Measurements from ENCODE around the gene CHST15.
"Not testable (repeated sequence)": the region's sequence is repeated elsewhere in the genome, so short reads cannot be mapped to it uniquely, and the experiment has no call there.

Gene CHST15

DNA sequence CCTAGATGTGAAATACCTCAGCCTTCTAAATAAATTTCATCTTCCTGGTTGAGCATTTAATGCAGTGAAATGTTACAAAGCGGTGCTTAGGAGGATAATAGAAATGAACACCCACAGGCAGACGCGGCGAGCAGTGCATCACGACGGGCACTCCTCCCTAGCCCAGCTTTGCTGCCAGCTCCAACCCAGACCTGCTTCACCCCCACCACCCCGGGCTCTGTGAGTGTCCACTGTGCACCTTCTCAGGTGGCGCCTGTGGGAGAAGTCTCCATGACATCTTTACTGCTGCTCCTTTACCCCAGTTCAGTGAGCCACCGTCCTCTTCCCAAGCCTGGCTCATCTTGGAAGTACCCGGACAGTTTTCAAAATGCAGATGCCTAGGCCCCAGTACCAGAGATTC lies 5.2 kb upstream of the CHST15 start:
- DNase-seq (ENCODE audit: low read depth in 2 of 2): no peak

DNA sequence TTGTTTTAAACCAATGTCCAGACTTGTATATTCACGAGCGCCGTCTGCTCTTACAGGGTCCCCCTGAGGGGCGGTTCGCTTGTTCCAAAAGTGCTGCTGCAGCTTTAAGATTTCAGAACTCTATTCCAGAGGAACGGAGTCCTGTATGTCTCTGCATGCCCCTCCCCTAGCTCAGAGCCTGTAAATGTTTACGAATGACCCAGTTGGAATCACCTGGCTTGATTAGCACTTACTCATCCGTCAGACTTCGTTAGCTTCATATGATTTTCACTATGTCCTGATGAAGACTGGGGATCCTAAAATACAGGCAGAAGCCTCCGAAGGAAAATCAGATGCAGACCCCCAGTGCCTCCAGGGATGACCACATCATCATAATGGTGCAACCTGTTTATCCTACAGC lies 4.5 kb upstream of the CHST15 start:
- no peak for DNase-seq (ENCODE audit: low read depth in 2 of 2)

DNA sequence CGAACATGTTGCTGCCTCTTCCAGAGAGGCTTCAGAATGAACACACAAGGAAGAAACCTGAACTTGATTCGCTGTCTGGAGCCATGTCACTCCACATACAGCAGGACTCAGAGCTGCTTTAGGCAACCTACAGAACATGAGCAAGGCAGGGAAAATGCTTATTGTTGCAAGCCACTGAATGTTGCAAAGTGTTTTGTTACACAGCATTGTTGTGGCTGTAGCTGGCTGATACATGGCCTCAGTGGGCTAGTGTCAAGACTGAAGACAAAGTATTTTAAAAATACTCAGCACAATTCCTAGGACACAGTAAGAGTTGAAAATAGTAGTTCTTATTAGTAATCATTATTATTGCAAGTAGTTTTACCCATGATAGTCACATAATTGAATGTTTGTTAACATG lies 3.1 kb upstream of the CHST15 start:
- no peak for DNase-seq (ENCODE audit: low read depth in 2 of 2)

DNA sequence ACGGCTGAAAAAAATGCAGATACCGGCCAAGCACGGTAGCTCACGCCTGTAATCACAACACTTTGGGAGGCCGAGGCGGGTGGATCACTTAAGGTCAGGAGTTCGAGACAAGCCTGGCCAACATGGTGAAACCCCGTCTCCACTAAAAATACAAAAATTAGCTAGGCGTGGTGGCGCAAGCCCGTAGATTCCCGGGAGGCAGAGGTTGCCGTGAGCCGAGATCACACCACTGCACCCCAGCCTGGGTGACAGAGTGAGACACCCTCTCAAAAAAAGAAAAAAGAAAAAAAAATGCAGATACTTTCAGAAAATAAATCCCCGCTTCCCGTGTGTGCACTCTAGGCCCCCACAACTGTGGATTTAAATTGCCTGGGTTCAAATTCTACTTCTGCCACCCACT lies 2.4 kb upstream of the CHST15 start:
- DNase-seq (ENCODE audit: low read depth in 2 of 2): not testable (repeated sequence)

DNA sequence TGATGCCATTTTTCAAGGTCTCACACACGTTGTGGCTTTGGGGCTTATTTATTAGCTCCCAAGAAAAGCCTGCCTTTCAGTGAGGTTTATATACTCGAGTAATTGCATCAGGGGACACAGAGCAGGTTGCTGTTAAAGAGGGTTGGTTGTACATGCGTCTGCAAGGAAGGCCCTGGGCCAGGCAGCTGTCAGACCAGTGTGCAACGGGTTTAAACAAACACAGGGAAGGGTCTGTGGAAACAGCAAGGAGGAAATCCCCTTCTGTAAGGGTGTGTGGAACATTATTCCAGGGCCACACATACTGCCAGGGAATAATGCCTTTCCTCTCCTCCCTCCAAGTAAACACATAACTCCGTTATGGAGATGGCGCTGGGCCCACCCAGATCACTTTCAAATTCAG lies 1.7 kb upstream of the CHST15 start:
- DNase-seq (ENCODE audit: low read depth in 2 of 2): no peak

DNA sequence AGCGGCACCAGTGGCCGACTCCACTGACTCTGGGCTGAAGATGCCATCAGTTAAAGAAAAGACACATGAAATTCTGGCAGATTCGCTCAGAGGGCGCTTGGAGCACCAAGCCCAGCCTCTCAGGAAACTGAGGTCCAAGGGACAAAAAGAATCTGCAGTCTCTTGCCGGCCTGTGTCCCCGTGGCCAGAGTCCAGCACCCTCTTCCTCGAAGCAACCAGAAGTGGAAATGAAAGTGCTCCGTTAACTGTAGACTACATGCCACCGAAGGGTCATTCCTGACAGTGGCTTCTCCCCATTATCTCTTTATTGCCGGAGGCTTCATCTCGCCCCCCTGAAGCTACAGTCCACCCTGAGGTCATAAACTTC lies 1.0 kb upstream of the CHST15 start:
- no peak for DNase-seq (ENCODE audit: low read depth in 2 of 2)

DNA sequence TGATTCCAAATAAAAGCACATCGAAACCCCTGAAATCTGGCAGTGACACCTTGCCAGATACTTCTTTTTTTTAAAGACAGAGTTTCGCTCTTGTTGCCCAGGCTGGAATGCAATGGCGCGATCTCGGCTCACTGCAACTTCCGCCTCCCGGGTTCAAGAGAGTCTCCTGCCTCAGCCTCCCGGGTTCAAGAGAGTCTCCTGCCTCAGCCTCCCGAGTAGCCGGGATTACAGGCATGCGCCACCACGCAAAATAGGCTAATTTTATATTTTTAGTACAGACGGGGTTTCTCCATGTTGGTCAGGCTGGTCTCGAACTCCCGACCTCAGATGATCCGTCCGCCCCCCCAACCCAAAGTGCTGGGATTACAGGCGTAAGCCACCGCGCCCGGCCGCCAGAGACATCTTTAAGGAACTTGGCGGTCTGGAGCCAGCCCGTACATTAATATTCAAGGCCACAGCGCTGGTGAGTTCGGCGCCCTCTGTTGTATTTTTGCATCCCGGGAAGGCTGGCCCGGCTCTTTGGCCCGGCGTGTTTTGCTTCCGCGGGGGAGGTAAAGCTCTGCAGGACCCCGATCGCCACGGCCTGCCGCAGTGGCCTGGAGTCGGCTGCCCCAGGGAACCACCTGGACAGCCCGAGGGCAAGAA lies 498 bp upstream of the CHST15 start:
- not testable (repeated sequence) for DNase-seq (ENCODE audit: low read depth in 2 of 2)

DNA sequence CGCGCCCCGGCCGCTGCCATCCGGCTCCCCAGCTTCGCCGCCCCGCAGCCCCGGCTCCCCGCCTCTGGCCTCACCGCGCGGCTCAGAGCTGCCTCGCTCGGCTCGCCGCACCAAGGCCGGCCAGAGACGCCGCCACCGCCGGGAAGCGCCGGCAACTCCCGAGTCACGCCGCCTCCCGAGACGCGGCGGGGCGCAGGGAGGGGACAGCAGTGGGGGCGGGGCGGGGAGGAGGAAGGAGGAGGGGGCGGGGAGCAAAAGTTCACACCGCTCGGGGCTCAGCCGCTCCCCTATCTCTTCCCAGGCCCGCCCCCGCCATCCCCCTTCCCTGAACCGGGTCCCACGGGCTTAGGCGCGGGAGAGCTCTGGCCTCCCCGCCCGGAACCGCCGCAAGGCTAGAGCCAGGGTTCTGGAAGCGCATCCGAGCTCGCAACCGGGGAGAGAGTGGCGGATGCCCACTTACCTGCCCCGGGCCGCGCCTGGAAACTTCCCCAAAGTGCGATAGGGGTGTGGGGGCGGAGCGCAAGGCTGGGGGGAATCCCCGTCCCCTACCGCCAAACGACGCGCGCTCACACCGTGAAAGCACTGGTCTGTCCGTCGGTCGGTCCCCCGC lies 1.0 kb downstream of the CHST15 start:
- peak in 1 of 2 donors; percentile 30 for DNase-seq (ENCODE audit: low read depth in 2 of 2)

DNA sequence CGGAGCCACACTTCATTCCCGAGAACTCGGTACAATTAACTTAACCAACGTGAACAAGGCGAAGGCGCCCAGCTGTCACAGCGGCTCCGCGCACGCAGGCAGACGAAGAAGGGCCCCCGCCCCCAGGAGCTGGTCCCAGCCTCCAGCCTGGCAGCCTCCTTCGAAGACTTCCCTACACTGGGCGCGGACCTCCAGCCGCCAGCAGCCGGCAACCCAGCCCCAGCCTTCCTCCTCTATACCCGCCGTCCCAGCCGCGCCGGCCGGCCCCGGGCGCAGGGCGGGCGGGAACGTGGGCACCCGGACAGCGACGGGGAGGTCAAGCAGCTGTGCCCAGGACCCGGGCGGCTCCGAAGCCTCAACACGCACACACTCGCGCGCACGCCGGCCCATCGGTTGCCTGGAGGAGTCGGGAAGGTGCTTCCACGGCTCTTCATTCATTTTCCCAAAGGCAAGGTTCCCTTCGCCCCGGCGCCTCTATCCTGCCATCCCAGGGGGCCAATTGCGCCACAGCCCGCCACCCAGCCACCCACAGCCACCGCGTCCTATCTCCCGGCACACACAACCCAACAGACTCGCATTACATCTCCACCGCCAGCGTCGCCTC lies 1.6 kb downstream of the CHST15 start:
- no peak for DNase-seq (ENCODE audit: low read depth in 2 of 2)

DNA sequence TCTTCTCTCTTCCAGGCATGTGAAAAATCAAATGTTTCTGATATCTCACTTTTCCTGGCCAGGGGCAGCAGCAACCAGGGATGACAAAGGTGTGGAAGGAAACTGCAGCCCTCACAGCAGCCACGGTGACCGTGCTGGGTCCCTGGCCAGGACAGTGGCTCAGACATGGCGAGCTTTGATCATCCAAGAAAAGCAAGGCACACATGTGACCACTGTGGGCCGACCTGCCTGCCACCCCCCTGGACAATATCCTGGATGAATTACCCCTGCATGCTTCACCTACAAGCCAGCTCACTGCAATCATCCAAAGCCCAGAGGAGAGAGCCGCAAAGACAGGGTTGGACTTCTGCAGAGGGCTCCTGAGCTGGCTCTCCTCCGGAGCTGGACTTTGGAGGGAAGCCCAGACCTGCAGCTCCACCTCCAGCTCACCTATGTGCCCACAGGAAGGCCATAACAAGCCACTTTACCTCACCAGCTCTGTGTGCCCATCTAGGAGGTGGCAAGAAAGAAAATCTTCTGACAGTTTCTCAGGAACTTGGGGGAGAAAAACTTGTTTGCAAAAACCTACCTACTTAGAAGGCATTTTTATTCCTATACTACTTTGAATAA lies 2.7 kb downstream of the CHST15 start:
- DNase-seq (ENCODE audit: low read depth in 2 of 2): no peak

DNA sequence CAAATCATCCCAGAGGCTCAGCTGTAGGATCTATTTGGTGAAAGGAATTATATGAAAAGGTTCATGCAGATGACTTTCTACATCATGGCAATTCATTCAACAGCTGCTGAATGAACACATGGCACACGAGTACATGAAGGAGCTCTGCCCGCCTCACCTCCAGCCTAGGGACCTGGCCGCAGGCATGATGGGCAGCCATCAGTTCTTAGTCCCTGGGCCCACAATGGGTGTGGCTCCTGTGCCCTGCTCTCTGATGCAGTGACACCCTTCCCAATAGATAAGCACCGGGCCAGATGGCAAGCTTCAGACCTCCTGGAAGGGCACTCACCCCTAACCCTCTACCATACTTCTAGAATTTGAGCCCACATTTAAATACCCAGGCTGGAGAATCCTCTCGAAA lies 3.5 kb downstream of the CHST15 start:
- no peak for DNase-seq (ENCODE audit: low read depth in 2 of 2)

DNA sequence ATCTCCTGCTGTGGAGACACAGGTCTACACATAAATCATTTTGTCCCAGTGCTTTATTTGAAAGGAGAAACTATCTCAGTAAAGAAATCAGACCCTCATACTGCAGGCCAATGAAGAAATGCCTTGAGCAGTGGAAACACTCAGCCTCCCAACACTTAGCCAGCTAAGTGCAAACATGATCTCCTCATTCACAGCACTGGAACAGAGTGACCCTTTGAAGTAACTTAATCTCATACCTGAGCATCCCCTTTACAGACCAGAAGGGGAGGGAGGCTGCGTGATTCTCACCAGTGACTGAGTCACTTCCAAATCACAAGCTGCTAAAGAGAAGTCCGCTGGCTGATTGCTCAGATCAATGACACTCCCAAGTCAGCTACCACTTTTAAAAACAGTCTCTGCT lies 4.5 kb downstream of the CHST15 start:
- DNase-seq (ENCODE audit: low read depth in 2 of 2): no peak

DNA sequence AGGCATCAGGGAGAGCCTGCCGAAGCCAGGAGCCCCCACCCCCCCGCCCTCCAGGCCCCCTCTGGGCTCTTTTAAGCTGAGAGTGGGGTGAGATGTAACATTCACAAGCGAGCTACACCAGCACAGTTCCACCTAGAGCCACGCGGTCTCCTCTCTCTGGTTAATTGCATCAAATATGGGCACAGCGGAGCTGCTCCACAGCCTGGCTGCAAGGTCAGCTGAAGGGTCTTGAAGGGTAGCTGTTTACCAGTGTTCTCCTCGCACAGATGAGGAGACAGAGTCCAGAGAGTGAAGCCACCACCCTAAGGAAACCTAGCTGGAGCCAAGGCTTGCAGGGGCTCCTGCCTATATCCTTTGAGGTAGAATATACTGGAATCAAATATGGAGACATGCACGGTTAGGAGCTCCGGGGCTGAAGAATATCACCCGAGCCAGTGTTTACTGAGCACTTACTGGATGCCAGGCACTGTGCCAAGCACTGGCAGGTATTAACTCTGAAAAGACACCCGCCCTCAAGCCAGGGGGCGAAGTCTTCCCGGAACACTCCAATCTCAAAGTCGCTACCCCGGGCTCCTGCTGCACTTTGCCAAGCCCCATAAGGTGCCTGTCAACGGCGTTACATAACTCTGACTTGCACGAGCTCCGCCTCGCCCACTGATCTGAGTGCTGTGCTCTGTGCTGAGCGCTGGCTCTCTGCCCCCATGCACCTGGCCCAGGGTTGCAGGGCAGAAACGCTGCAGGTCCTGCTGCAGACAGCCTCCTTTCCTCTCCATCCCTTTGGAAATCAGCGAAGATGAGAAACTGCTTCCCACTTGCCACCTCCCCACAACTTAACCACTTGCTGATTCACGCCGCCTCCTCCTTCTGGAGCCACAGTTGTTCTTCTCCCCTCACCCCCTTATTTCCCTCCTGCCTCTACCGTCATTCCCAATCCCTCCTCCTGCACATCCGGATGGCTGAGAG lies 5.4 kb downstream of the CHST15 start:
- no peak for DNase-seq (ENCODE audit: low read depth in 2 of 2)

DNA sequence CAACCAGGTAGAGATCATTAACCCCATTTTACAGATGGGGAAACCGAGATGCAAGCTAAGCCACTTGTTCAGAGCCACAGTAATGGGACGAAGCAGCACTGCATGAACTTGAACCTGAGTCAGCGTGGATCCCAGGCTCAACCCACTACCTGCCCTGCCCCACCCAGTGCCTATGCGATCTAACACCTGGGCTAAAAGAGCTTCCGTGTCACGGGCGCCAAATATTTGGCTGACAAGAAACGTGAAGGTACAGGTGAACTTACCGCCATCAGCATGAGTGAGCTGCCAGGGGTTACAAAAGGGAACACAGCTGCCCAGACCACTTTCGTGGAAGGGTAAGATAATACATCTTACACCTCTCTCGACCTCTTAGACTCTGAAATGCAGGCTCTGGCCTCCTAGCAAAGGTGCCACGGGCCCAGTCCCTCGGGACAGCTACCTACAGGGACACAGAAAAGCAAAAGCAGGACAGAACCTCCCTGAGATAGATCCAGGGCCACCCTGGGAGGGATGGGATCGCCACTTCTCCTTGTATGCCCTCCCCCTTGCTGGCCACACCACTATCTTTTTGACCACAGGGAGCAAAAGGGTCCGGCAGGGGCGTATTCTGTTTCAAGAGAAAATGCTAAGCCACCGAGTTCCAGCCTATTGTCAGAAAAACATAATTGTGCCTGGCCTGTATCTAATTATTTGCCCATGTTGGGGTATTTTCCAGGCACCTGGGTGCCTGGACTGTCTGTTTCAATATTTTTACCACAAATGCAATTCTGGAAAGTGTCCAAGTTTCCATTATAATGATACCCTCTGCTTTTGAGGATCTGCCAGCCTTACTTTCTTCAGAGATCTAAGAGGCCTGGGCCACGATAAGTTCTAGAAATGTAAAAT lies 6.4 kb downstream of the CHST15 start:
- no peak for DNase-seq (ENCODE audit: low read depth in 2 of 2)

DNA sequence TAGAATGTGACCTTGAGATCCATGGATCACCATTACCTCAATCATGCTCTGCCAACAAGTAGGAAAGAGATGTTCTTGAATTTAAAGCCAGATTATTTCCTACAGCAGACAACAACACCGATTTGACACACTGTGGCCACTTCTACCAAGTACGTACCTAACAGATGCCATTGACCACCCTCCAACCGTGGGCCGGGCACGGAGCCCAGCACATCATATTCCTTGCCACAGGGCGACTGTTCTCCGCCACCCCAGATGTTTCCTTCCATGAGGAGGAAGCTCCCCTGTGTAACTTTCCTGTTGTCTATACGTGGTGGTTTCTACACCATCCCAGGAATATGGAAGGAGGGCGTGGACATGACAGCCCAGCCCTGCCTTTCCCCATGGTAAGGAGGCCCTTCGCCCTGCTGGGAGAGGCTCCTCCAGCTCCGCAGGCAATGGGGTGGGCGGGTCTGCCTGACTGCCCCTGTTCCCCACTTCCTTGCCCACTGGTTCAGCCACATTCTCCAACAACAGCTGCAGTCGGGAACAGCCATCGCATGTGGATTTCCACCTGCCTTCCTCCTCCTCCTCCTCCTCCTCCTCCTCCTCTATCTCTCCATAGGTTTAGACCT lies 7.2 kb downstream of the CHST15 start:
- DNase-seq (ENCODE audit: low read depth in 2 of 2): no peak

DNA sequence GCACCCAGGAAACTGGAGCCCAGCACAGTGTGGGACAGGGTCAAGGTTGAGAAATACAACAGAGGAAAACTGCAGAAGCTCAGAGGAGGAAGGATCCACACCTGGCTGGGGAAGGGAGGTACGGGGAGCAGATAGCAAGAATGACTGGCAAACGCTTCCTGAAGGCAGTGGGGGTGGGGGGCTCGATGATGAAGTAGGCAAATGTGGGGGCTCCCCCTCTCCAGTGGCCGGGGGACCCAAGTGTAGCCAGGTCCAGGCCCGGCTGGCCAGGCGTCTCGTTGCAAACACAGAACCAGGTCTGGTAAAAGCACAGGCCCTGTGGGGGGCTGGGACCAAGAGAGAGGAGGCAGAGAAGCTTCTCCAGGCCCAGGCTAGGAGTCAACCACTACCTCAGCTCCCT lies 7.7 kb downstream of the CHST15 start:
- DNase-seq (ENCODE audit: low read depth in 2 of 2): no peak

DNA sequence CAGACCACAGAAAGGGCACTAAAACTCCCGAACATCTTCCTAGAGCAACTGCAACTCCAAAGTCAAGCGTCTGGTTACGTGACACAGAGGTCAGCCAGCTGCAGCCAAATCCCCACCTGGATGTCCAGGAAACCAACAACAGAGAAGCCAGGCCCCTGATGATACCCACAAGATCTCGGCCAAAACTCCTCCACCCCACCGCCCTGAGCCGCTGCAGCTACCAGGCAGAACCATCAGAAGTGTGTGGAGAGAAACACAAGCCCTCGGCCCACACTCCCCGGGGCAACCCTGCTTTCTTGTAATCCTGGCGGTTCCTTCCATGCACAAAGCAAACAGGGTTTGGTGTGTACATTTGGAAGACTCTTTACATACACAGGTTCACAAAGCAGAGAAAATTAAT lies 8.7 kb downstream of the CHST15 start:
- DNase-seq (ENCODE audit: low read depth in 2 of 2): no peak

DNA sequence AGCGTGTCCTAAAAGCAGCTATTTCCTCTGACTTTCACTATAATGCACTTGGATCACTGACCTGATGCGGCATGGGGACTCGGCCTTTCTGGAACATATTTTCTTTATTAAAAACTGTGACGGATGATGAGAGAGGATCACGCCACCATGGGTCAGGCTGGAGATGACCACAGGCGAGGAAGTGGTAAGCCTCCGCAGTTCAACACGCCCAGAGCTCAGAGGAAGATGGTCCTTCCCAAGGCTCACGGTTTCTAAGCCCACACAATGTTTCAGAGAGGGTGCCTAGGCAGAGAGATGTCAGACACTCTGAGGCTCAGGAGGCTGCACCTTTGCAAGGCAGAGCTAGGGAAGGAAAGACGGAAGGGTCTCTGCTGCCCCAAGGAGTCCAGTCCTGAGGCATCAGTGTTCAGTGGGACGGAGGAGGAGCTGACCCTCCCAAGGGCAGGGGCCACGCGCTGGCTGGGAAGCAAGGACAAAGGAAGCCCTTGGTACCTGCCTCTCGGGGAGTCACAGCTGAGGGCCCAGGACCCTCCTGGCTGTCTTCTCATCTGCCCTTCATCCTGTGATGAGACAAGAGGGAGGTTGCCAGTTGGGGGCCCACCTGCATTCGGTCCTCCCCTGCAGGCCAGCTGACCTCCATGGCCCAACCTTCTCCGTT lies 9.5 kb downstream of the CHST15 start:
- no peak for DNase-seq (ENCODE audit: low read depth in 2 of 2)

DNA sequence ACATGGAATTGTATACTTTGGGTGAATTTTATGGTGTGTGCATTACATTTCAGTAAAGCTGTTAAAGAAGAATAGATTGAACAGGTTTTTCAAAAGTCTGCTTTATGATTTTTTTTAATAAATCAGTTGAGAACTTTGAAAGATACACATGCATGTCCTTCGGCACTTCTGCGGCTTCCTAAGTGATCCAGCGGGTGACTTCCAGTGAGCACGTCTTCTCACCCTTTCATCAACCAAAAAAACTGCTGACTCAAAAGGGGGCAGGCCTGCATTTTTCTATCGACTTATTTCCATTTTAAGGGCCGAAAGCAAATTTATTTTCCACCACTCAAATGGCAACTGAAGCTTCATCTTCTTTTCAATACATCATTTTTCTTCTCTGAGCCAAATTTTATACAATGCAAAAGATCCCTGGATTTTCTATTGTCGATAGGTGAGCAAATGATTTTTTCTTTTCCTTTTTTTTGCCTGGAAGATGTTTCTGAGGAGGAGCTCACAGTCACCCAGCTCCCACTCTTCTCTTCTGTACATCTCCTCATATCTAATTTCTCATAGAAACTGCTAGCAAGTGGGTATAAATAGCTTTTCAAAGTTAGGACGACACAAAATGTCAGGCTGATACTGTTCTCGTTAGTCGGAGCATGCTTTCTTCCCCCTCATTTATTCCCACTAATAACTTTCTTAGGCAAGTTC lies 10.2 kb downstream of the CHST15 start:
- DNase-seq (ENCODE audit: low read depth in 2 of 2): no peak

Measured in activated CD4-positive, alpha-beta T cell treated with anti-CD3 and anti-CD28 coated beads for 24 hours (primary cell).